ENCODE measurements around the gene SYT8.
"Not testable (repeated sequence)": the region's sequence is repeated elsewhere in the genome, so short reads cannot be mapped to it uniquely, and the experiment has no call there.

Gene SYT8

DNA sequence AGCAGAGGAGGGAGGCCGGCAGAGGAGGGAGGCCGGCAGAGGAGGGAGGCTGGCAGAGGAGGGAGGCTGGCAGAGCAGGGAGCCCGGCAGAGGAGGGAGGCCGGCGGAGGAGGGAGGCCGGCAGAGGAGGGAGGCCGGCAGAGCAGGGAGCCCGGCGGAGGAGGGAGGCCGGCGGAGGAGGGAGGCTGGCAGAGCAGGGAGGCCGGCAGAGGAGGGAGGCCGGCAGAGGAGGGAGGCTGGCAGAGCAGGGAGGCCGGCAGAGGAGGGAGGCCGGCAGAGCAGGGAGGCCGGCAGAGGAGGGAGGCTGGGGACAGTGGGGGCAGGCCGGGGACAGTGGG lies 39.0 kb downstream of the SYT8 start:
- DNase-seq (ENCODE audit: low read depth), result not testable (repeated sequence)

DNA sequence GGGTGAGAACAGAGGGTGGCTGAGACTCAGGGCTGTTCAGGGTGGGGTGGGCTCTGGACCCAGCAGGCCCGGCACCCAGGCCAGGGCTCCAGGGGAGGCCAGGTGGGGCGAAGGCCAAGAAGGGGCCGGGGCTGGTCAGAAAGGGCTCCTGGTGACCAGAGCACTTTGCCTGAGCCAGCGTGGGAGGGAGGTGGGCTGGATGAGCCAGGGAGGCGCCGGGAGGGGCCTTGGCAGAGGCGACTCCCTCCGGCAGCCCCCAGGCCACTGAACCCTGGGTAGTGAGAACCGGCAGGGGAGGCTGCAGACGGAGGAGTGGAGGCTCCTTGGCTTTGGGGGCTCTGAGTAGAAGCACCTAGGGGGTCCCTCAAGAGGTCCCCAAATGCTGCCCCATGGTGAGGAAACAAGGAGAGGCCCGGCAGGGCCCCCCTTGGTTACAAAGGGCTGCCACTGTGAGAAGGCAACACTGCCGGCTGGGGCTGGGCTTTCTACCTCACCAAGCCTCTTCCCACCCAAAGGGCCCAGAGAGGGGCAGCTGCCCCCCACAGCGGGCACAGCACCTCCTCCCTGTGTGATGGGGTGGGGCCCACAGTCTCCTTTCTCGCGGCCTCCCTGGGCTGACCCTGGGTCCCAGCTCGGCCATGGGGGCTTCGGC lies 39.8 kb downstream of the SYT8 start:
- not testable (repeated sequence) for DNase-seq (ENCODE audit: low read depth)

DNA sequence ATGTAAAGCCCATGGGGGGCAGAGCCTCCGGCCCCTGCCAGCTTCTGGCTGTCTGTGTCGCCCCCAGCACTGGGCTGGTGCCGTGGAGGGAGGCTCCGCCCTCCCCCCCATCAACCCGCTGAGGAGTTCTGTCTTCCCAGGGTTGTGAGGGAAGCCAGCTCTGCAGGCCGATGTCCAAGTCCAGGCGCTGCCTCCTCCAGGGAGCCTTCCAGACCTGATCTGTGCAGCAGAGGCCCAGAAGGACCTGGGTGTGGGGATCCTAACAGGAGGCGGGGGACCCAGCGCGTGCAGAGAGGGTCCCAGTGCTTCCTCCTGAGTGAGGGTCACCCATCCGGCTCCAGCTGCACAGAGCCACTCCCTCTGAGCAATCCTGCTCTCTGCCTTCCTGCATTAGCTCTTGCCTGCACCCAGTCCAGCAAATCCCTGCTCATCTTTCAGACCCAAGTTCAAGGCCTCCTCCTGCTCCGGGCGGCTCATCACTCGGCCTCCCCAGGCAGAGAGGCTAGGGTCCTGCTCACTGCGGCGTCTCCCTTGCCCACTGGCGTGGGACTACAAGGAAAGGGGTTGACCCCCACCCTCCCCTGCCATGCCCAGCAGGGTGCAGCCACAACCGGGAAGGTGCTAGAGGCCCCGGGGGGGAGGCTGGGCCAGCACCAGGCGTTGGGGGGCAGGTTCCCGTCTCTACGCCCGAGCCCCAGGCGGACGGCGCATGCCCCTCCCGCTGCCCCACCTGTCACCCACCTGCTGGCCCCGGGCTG lies 40.5 kb downstream of the SYT8 start:
- DNase-seq (ENCODE audit: low read depth), result no peak

DNA sequence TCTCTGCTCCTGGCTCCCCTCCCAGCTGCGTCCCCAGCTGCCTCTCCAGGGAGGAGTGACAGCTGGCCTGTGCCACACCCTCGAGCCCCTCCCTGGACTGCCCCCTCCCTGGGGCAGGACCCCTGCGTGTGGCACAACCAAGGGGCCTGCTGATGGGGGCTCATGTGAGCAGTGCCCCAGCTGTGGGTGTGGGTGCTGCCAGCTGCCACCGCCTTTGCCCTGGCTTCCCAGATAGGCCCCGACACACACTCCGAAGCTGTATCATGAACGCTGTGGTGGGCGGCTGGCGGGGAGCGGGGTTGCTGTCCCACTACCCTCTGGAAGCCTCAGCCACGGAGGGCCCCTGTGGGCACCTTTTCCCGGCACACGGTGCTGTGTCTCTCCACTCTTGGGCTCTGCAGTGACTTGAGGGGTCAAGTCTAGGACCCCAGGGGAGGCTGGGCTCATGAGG lies 41.1 kb downstream of the SYT8 start:
- not testable (repeated sequence) for DNase-seq (ENCODE audit: low read depth)

DNA sequence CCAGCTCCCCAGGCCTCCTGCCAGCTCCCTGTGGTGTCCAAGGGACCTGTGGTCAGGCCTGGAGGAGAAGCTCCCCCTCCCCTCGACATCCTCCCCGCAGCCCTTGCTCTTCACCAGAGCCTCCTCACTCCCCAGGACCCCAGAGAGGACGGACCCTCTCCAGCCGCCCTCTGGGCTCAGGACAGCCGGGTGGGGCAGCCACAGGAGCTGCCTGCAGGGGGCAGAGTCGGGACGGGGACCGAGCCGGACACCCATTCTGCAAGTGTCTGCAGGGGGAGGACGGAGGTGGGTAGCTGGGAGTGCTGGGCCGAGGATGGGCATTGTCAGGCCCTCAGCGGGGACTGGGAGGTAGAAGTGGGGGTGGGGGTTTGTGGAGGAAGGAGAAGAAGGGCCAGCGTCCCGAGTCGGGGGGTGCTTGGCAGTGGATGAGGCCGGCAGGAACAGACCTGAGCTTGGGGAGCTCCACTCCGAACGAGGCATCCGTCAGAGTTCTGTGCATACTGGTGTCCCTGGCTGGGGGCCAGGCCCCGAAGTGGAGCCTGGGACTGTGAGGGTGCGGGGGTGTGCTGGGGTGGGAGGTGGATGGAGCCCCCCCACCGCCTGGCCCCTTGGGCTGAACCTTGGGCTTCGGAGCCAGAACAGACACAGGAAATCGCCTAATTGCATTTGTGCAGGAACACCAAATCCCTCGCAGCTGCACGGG lies 41.7 kb downstream of the SYT8 start:
- no peak for DNase-seq (ENCODE audit: low read depth)

DNA sequence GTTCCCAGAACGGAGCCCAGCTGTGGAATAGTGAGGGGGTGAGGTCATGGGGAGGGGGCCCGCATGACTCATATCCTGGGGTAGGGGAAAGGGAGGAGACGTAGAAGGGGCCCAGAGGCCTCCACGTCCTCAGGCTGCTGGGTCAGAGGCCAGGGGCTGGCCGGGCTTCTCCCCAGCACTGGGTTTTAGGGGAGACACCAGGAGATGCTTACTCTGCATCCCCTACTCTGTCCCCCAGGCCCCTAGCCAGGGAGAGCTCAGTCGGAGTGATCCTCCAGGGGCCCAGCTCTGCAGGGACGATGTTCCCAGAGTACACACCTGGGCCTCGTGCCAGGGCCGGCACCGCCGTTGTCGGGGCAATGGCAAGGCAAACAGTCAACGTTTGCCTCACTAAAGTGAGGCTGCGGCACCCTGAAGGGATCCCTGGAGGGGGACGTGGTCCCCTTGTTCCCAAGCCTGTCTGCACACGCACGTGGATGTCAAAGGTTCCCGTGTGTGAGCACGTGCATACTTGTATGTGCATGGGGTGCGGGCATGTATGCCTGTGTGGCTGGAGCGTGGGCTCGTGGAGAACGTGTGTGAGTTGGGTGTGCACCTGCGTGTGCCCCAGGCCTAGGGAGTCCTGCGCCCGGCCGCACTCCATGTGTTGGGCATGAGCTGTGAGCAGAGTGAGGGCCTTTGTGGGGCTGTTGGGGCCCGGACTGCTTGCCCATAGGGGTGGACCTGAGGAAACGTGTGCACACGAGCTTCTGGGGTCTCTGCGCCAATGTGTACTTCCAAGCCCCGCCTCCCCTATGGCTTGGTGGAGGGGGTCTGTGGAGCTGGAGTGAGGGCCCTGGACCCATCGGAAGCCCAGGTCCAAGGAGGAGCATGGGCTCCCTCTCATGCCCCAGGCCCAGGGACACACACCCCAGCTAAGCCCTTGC lies 42.7 kb downstream of the SYT8 start:
- no peak for DNase-seq (ENCODE audit: low read depth)

DNA sequence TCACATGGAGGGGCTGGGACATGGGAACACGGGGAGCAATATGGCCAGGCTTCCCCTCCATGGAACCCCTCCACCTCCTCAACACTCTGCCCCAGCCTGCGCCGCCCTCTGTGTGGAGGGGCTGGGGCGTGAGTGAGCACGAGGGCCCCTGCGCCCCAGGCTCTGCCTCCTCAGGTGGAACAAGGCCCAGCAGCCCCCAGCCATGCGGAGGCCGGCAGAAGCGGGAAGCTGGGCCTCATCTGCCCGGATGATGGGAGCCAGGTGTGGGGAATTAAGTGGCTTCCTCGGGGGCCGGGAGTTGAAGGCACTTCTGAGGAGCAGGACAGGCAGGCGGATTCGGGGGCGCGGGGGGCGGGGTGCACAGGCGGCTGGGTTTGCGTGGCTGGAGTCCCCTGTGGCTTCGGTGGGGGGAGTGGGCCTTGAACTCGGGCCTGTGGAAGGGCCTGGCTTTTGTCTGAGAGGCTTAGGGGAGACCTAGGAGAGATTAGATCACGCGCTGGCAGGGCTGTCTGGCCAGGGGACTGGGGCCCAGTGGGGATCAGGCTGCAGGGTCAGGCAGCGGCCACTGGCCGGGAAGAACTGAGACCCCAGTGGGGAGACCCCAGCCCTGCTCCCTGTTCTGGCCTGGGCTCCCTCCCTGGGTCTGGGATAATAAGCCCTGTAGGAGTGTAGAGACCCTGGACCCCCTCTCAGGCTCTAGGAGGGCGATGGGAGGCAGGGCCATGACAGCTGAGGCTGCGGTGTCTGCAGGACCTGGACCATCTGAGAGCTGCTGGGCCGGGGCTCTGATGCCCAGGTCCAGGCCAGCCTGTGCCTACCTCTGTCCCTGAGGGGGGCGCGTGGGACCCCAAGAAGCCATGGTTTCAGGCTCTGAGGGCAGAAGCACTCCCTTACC lies 43.6 kb downstream of the SYT8 start:
- no peak for DNase-seq (ENCODE audit: low read depth)

DNA sequence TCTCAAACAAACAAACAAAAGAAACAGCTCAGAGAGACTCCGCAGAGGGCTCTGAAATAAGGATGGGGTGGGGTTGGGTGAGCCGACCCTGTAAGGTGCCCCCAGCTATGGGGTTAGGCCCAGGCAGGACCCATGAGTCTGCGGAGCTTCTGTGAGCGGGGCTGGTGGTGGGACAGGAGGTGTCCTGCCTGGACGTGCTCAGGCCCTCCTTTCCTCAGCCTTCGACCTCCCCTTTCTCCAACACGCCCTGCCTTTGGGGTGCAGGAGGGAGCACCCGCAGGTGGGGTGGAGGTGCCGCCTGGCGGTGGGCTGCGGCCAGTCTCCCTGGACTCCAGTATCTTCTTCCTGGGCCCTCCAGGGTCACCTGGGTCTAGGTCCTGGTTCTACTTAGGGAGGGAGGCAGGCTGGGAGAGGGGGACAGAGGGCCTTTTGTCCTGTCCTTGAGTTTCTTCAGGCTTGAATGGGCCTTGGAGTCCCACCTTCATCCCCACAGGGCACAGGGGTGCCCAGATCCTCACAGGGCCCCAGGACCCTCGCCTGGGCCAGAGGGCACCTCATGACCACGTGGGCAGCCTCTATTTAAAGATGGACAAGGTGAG lies 44.7 kb downstream of the SYT8 start:
- DNase-seq (ENCODE audit: low read depth), result no peak

DNA sequence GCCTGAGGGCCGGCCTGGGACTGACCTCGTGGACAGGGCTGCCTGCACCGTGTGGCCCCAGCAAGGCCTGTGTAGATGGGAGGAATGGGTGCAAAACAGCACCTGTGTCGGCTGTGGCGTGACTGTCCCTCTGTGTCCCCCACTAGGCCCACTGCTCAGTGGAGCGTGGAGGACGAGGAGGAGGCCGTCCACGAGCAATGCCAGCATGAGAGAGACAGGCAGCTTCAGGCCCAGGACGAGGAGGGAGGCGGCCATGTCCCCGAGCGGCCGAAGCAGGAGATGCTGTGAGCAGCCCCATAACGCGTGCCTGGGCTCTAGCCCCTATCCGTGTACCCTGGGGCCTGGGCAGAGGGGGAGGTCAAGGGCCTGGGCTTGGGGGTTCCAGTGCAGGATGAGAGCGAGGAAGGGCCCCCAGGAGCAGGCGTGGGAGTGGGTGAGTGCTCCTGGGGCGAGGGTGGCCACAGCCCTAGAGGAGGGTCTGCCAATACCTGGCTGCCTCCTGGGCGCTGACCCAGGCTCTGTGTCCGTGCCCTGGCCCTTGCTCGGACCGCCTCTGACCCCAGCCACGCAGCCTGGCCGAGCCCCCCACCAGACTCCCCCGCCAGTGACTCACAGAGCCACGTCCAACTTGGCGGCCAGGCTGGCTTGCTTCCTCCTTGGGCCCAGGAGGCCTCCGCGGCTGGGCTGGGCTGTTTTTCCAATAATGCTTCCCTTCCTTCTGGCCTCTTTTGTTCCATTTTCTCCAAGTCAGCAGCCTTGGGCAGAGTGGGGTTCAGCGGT lies 45.3 kb downstream of the SYT8 start:
- no peak for DNase-seq (ENCODE audit: low read depth)

DNA sequence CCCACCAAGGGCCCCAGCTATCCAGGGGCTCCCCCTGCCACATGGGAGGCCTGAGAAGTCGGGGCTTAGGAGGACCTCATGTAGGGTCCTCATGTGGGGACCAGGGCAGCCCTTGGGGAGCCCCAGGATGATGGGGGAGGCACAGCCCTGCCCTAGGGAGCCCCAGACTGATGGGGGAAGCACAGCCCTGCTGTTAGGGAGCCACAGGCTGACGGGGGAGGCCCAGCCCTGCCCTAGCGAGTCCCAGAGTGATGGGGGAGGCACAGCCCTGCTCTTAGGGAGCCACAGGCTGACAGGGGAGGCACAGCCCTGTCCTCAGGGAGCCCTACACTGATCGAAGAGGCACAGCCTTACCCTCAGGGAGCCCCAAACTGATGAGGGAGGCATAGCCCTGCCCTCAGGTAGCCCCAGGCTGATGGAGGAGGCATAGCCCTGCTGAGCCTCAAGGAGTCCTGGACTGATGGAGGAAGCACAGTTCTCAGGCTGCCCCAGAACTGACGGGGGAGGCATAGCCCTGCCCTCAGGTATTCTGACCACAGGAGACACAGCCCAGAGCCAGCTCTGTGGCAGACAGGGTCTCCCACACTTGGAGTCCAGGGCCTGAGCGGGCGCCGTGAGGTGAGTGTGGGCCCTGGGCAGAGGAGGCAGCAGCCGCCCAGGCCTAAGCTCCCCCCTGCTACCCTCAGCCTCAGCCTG lies 46.1 kb downstream of the SYT8 start:
- no peak for DNase-seq (ENCODE audit: low read depth)

DNA sequence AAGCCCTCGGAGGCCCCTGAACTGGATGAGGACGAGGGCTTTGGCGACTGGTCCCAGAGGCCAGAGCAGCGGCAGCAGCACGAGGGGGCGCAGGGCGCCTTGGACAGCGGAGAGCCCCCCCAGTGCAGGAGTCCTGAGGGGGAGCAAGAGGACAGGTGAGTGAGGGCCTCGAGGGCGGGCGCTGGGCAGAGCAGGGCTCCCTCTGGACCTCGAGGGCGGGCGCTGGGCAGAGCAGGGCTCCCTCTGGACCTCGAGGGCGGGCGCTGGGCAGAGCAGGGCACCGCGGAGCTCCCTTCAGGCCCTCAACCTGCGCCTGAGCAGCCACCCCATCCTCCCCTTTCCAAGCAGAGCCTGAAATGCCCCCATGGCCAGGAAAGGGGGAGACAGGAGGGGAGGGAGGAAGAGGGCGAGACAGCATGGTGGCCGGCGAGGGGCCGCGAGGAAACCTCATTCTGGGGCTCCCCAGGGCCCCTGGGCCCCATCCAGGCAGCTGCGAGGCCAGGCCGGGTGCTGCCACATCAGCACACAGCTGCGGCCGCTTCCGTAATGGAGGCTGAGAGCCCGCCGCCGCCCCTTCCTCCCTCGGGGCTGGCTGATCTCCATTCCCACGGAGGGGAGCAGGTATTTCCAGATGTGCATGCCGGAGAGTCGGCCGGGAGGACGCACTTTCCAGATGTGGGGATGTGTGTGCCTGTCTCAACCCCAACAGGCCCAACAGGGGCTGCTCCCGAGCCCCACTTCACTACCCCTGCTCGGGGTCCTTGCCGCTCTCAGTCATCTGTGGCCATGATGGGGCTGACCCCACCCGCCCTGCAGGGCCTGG lies 46.9 kb downstream of the SYT8 start:
- DNase-seq (ENCODE audit: low read depth), result no peak

DNA sequence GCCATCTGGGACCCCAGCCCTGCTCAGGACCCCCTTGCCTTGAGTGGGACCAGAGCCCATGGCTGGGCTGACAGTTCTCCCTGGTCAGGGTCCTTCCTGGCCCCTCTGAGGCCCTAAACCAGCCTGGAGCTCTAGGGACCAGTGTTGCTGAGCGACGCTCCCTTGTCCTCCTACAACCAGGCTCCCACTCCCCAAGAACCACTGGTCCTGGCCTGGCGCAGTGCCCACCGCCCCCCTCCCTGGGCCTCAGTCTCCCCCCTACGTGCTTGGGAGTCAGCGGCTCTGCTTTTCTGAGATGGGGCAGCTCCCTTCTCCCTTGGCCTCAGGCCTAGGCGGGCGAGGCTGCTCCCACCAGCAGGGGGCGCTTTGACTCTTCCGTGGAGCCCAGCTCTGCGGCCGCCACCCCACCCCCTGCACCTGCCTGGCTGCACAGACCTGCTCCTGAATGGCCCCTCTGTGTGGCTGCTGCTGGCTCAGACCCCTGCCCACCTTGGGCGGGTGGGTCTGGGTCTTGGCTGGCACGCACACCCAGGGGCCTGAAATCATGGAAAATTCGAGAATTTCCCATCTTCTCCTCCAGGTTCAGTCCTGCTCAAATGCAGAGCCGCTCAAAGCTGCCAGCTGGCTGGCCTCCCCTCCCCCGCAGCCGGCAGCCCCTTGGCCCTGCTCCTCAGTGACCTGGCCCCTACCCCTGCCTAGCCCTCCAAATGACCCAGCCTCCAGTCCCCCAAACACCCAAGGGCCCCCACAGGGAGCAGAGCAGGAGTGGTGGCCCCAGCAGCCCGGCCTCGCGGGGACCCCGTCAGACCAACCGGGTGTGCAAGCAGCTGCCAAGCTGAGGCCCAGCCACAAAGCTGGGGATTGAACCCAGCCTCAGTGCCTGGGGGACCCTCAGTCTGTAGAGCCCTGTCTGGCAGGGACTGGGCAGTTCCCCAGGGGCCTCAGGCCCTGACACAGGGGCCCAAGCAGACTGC lies 47.8 kb downstream of the SYT8 start:
- peak; percentile 72 for DNase-seq (ENCODE audit: low read depth)

DNA sequence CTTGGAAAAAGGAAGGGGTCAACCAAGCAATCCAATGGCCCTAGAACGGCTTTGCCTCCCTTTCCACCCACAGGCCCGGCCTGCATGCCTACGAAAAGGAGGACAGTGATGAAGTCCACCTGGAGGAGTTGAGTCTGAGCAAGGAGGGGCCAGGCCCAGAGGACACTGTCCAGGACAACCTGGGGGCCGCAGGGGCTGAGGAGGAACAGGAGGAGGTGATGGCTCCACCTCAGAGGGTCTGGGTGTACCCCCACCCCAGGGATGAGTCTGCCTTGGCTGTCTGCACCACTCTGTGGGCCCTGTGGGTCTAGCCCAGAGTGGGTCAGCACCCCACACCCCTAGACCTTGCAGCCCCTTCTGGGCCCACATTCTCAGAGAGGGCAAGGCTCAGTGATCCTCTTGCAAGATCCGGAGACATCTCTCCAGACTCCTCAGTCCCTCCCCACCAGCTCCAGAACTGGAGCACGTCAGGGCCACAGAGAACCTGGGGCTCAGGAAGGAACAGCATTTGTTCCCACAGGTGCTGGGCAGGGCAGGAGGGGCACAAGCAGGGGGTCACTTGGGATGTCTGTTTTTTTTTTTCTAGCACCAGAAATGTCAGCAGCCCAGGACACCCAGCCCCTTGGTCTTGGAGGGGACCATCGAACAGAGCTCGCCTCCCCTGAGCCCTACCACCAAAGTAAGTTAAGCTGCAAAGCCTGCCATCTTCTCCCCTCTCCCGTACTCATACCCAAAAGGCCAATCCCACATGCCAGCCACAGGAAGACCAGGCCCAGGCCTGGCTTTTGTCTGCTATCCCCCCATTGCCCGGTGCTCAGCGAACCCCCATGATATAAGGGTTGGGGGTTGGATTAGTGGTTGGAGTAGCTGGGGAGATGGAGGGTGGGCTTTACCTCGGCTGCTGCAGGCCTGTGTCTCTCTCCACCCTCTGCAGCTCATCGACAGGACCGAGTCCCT lies 48.8 kb downstream of the SYT8 start:
- DNase-seq (ENCODE audit: low read depth), result no peak

DNA sequence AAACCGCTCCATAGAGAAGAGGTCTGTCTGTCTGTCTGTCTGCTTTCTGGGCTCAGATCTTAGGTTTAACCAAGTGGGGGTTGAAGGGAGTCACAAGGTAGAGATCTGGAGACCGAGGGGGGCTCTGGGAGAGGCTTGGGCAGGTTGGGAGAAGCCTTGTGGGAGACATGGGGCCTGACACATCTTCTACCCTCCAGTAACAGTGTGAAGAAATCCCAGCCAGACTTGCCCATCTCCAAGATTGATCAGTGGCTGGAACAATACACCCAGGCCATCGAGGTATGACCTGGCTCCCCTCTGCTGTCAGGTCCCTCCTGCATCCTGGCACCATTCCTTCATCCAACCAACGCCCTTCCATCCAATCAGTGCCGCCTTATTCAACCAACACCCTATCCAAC lies 49.5 kb downstream of the SYT8 start:
- no peak for DNase-seq (ENCODE audit: low read depth)

DNA sequence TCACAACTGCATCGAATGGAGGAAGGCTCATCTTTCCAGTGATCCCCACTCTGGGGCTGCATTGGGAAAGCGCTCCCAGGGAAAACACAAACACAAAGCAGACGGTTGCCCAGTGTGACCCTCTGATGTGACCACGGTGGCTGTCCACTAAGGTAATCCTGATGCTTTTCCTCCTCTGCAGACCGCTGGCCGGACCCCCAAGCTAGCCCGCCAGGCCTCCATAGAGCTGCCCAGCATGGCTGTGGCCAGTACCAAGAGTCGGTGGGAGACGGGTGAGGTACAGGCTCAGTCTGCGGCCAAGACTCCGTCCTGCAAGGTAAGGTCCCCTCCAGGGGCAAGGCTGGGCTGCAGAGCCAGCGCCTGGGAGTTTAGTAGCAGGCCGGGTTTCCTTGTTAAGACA lies 51.8 kb downstream of the SYT8 start:
- not testable (repeated sequence) for DNase-seq (ENCODE audit: low read depth)
